Cerebellar nuclear complex (tissue), 1 donor: ENCODE results near the gene RC3H2.

ENCODE experiments used
- DNase-seq, 2 experiments: peaks; one replicate each; lab custom pipeline; 2025; lab: John Stamatoyannopoulos, UW

Gene RC3H2

DNA sequence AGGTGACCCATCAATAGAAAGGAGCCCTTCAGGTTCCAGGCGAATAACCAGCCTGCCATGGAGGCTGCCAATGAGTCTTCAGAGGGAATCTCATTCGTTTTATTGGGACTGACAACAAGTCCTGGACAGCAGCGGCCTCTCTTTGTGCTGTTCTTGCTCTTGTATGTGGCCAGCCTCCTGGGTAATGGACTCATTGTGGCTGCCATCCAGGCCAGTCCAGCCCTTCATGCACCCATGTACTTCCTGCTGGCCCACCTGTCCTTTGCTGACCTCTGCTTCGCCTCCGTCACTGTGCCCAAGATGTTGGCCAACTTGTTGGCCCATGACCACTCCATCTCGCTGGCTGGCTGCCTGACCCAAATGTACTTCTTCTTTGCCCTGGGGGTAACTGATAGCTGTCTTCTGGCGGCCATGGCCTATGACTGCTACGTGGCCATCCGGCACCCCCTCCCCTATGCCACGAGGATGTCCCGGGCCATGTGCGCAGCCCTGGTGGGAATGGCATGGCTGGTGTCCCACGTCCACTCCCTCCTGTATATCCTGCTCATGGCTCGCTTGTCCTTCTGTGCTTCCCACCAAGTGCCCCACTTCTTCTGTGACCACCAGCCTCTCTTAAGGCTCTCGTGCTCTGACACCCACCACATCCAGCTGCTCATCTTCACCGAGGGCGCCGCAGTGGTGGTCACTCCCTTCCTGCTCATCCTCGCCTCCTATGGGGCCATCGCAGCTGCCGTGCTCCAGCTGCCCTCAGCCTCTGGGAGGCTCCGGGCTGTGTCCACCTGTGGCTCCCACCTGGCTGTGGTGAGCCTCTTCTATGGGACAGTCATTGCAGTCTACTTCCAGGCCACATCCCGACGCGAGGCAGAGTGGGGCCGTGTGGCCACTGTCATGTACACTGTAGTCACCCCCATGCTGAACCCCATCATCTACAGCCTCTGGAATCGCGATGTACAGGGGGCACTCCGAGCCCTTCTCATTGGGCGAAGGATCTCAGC lies 104.8 kb downstream of the RC3H2 start, which contains the start of gene OR1K1:
Gene OR1K1 (plus strand): TSS at position 58 of the 995 bp plus-strand sequence. CDS start 0 bp downstream, at position 58.
- DNase-seq = no peak

DNA sequence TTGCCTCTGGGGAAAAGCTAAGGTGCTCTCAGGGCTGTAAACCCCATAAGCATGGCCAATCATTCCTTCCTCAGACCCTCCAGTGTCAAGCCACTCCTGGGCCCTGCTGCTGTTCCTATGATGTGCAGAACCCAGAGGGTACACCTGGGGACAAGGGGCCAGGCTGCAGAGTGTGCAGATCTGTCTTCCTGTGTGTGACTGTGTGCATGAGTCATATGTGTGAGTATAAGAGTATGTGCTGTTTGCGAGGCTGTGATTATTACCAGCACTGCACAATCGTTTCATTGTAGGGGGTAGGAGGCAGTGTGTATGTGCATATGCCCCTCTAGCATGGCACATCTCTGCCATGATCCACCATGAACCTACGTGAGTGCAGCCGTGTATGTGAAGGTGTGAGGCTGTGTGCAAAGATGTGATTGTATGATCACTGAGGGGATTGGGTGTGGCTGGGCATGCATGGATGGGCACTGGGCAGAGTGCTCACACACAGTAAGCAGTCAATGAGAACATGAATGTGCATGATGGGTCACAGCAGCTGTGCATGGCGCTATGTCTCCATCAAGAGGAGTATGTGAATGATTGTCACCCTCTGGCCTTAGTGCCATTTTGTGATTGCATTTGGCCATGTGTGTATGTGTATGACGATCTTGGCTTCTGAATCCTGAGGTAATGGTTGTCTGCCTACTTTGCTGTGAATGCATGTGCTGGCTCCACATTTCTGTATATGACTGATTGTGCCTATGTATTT lies 107.7 kb downstream of the RC3H2 start:
- no peak for DNase-seq
